HL-60 (cell line): Measurements from ENCODE around the gene NHSL1.

Experiments
- DNase-seq, 2 experiments: peaks; one replicate each; pipeline ENCODE4 v3.0.0-alpha.2; 2010 to 2020; ENCODE audit warnings: low read depth in 1 of 2, low spot score in 1 of 2
- H3K27ac ChIP-seq: fragments of 250-450 bp; sonication (Bioruptor Pico); replicated peaks from 2 replicates; pipeline ENCODE4 v1.5.1; 2020; ENCODE audit warnings: mild to moderate bottlenecking, moderate library complexity
- H3K27me3 ChIP-seq: fragments of 250-450 bp; sonication (Bioruptor Pico); 2 replicates; pipeline ENCODE4 v1.5.1; 2021; ENCODE audit warnings: mild to moderate bottlenecking, moderate library complexity; ENCODE audit not compliant: insufficient read depth, poor library complexity, severe bottlenecking
- H3K4me3 ChIP-seq: replicated peaks from 2 replicates; pipeline ENCODE4 v1.5.1; 2011; ENCODE audit warnings: mild to moderate bottlenecking, control low read depth, low read length; ENCODE audit not compliant: insufficient read depth
- GABPA ChIP-seq: IDR thresholded peaks from 2 replicates; pipeline ENCODE4 v1.6.1; 2012; ENCODE audit warnings: low read depth
- POLR2AphosphoS5 ChIP-seq: IDR thresholded peaks from 2 replicates; pipeline ENCODE4 v1.6.1; 2012; ENCODE audit warnings: low read depth
- SPI1 ChIP-seq: IDR thresholded peaks from 2 replicates; pipeline ENCODE4 v1.6.1; 2012; ENCODE audit warnings: low read depth, mild to moderate bottlenecking, borderline replicate concordance
- TF ChIP-seq, protein P1 (sequence below): IDR thresholded peaks from 2 replicates; pipeline ENCODE4 v1.6.1; 2012; ENCODE audit warnings: low read depth; ENCODE audit not compliant: insufficient replicate concordance
- TF ChIP-seq, protein P2 (sequence below): IDR thresholded peaks from one replicate; pipeline ENCODE4 v1.5.1; 2011; ENCODE audit warnings: low read length, control low read depth, inconsistent platforms; ENCODE audit not compliant: insufficient read depth

The NHSL1 gene

DNA sequence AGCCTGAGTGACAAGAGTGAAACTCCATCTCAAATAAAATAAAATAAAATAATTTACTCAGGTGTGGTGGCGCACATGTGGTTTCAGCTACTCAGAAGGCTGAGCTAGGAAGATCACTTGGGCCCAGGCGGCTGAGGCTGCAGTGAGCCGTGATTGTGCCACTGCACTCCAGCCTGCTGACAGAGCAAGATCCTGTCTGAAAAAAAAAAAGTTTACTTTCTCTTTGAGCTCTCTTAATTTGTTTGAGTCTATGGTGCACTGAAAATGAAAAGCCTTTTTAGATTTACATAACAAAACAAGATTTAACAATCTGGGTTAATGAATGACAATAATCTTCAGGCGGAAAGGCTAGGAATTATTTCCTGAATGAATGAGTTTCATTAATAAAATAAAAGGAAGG, 23.3 kb upstream of the NHSL1 start:
- Histone ChIP-seq H3K4me3 (no peak overlapping the region), H3K27me3 (no peaks in the 10 kb centered on the region), H3K27ac (no peak overlapping the region)
- TF ChIP-seq, protein P1, sequence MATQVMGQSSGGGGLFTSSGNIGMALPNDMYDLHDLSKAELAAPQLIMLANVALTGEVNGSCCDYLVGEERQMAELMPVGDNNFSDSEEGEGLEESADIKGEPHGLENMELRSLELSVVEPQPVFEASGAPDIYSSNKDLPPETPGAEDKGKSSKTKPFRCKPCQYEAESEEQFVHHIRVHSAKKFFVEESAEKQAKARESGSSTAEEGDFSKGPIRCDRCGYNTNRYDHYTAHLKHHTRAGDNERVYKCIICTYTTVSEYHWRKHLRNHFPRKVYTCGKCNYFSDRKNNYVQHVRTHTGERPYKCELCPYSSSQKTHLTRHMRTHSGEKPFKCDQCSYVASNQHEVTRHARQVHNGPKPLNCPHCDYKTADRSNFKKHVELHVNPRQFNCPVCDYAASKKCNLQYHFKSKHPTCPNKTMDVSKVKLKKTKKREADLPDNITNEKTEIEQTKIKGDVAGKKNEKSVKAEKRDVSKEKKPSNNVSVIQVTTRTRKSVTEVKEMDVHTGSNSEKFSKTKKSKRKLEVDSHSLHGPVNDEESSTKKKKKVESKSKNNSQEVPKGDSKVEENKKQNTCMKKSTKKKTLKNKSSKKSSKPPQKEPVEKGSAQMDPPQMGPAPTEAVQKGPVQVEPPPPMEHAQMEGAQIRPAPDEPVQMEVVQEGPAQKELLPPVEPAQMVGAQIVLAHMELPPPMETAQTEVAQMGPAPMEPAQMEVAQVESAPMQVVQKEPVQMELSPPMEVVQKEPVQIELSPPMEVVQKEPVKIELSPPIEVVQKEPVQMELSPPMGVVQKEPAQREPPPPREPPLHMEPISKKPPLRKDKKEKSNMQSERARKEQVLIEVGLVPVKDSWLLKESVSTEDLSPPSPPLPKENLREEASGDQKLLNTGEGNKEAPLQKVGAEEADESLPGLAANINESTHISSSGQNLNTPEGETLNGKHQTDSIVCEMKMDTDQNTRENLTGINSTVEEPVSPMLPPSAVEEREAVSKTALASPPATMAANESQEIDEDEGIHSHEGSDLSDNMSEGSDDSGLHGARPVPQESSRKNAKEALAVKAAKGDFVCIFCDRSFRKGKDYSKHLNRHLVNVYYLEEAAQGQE: no peak
- TF ChIP-seq SPI1: no peak
- TF ChIP-seq POLR2AphosphoS5: no peak
- TF ChIP-seq, protein P2, sequence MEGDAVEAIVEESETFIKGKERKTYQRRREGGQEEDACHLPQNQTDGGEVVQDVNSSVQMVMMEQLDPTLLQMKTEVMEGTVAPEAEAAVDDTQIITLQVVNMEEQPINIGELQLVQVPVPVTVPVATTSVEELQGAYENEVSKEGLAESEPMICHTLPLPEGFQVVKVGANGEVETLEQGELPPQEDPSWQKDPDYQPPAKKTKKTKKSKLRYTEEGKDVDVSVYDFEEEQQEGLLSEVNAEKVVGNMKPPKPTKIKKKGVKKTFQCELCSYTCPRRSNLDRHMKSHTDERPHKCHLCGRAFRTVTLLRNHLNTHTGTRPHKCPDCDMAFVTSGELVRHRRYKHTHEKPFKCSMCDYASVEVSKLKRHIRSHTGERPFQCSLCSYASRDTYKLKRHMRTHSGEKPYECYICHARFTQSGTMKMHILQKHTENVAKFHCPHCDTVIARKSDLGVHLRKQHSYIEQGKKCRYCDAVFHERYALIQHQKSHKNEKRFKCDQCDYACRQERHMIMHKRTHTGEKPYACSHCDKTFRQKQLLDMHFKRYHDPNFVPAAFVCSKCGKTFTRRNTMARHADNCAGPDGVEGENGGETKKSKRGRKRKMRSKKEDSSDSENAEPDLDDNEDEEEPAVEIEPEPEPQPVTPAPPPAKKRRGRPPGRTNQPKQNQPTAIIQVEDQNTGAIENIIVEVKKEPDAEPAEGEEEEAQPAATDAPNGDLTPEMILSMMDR: no peak
- no peak for TF ChIP-seq GABPA
- no peak for DNase-seq

DNA sequence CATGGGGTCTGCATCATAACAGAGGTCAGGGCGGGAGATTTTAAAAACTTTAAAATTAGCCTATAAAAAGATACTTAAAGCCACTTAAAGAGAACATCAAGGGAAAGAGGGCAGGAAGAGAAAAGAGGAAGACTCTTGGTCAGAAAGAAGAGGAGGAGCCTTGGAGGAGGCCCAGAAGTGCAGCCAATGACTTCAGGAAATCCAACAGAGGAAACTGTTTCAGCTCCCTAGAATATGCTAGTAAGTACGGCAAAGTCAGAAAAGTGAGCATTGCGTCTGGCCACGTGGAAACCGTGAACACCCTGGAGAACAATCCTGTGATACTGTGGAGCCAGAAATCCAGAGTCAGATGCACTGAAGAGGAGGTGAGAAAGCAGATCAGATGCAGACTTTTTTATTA, 22.5 kb upstream of the NHSL1 start:
- Histone ChIP-seq H3K27me3 (no peaks in the 10 kb centered on the region), H3K27ac (peak overlapping the region; percentile 44), H3K4me3 (no peak overlapping the region)
- no peak for TF ChIP-seq GABPA
- TF ChIP-seq POLR2AphosphoS5: peak; percentile 40; the same call in 1 of the 2 replicates
- peak; percentile 92 for TF ChIP-seq SPI1
- TF ChIP-seq, protein P1: no peak
- TF ChIP-seq, protein P2: no peak
- DNase-seq: peak in 1 of 2 experiments; percentile 73

DNA sequence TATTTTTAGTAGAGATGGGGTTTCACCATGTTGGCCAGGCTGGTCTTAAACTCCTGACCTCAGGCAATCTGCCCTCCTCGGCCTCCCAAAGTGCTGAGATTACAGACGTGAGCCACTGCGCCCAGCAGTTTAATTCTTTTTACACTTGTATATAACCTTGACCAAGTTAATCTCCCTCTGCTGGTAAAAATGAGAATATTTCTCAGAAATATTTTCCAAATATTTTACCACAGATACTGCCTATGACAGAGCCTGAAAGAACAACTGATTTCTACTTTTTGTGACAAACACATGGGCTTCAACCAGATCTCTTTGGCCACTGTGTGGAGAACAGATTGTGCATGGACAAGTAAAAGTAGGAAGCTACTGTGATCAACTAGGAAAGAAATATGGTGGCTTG, 21.2 kb upstream of the NHSL1 start:
- DNase-seq: no peak
- Histone ChIP-seq H3K4me3 (no peak overlapping the region), H3K27me3 (no peaks in the 10 kb centered on the region), H3K27ac (no peak overlapping the region)
- TF ChIP-seq, protein P1: no peak
- TF ChIP-seq, protein P2: no peak
- TF ChIP-seq SPI1 (no peak), GABPA (no peak), POLR2AphosphoS5 (no peak)
